ENCODE data around the gene HNF1B. TPM values are rescaled to one million over a fixed set of nuclear protein-coding genes. Genes with fewer than 3 reads are reported as not detected.

The HNF1B gene
- total RNA-seq, 2 donors from 2014 or later: not detected

DNA sequence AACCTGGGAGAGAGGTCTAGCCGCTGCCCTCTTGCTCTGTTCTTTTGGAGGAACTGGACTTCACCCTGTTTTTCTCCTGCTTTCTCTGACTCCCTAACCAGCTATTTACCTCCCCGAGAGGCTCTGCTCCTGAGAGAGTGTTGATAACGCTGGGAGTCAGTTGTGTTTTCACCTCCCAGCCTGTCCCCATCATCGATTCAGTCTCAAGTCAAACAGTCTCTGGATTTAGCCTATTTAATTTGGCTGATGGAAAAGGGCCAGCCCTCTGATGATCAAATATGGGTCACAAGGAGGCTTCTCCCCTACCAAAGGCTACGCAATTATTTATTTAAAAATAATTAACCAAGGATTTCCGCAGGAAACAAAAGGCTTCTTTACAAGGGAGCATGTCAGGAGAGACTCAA lies 31.8 kb downstream of the HNF1B start:
- no peak for DNase-seq (ENCODE audit: low spot score)
- intact Hi-C loops (cut with DNase I): no loop called here

DNA sequence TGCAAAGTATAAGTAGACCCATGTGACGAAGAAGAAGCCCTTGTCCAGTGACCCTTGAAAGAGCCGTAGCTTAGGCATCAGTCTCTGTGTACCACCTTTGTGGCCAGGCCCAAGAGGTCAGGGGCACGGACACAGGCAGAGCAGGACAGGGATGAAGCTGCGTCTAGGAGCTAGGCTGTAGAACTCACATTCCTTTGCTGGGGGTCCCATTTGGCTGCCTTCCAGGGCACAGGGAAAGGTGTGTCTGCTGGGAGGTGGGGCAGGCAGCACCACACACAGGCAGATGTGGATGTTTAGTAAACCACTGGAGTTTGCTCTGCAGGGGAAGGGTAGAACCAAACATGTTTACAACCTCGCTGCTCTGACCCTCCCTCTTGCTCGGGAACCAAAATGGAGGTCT lies 33.7 kb downstream of the HNF1B start:
- DNase-seq (ENCODE audit: low spot score): no peak
- intact Hi-C loops (cut with DNase I): no loop called here

DNA sequence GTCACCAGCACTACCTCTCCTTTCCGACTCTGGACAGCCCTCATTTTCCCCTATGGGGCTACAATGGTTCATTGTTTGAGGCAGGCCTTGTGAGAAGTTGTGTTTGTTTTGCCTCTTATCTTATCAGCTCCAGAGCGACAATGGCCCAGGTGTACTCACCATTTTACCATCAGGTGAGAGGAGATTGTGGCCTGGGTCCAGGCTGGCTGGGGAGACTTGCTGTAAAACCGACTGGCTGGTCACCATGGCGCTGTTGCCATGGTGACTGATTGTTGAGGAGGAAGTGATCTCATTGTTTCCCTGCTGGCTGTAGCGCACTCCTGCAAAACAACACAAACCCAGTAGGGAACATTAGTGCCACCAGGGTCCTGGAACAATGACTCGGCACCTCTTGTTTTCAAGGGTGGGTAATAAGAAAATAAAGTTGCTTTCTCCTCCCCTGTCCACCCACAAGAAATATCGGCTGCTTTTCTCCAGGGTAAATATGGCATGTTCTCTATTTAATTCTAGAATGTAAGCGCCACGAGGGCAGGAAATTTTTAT lies 34.4 kb downstream of the HNF1B start:
- intact Hi-C loops (cut with DNase I): no loop called here

DNA sequence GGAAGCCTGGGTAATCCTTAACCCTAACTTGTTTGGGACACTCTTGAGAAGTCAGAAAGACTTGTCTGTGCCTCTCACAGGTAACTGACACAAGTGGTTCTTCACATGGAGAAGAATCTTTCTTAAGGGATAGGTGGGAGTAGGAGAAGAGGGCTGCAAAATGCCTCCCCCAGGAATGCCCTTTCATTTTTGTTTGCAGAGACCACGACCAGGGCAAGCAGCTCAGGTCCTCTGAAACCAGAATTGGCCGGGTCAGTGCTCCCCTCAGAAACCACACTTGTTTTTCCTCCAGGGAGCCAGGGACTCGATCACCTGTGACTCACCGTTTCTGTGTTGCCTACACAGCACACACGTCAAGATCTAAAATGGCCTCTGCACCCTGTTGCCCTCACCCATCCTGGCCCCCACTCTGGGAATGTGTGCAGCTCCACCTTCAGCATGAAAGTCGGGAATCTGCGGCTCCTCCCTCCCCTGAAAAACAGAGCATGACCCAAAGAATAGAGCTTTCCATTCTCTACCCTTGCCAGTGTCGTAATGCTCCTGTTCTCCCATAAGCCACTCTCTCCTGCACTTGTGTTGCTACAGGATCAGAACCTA lies 36.1 kb downstream of the HNF1B start:
- intact Hi-C loops (cut with DNase I): no loop called here
- no peak for DNase-seq (ENCODE audit: low spot score)

More for the DNA sequence above, 34.4 kb downstream of the HNF1B start:
- DNase-seq (ENCODE audit: low spot score): no peak

DNA sequence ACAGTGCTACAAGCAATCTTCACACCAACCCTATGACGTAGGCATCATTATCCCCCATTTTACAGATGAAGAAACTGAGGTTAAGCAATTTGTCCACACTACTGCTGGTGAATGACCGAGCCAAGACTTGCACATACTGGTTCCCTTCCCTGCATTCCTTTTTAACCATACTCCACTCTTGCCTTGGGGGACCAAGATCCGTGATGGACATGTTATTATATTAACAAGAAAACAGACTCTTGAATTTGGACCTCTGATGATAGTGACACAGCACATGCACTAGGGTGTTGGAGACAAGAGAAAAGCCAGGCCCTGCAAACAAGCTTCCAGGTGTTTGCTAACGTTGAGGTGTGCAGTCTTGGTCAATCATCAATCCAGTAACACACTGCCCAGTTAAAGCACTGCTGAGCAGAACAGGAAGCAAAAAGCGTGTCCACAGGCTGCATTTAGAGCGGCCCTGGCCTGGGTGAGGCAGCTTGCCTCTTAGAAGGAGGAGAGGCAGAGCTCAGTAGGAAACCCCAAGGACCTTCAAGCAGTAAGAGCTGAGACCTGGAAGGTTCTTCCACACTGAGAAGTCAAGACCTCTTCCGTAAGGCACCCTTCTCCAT lies 36.7 kb downstream of the HNF1B start:
- intact Hi-C loops (cut with DNase I): no loop called here

DNA sequence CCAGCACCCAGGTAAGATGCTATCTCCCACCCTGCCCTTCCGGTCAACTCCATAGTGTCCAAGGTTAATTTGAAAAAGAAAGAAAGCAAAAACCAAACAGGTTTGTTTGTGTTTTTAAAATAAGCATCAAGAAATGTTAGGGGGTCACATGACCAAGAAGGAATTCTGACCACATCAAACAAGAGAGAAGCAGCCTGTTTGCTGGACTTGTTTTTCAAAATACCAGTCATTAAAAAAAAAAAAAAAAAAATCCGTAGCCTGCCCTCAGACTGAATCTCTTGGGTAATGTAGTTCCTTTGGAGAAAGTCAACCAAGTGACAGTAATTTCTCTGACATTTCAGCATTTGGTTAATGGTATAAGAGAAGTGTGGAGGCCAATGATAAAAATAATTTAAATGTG lies 38.4 kb downstream of the HNF1B start:
- intact Hi-C loops (cut with DNase I): no loop called here
- no peak for DNase-seq (ENCODE audit: low spot score)

More for the DNA sequence above, 36.7 kb downstream of the HNF1B start:
- DNase-seq (ENCODE audit: low spot score): no peak

DNA sequence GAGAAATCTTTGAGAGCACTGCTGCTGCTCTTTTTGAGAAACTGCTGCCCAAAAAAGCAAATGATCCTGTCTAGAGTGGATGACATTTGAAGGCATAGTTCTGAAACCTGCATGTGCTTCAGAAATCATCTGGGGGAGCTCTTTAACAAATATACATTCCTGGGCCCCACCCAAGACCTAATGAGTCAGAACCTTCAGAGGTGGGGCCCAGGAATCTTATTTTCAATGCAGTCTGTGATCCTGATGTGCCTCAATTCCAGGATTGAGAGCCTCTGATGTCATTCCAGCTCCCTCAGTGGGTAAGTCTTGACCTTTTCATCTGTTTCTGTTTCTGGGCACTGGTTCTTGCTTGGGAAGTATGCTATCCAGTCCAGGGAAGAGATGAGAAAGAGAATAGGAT lies 42.3 kb downstream of the HNF1B start:
- intact Hi-C loops (cut with DNase I): no loop called here
- no peak for DNase-seq (ENCODE audit: low spot score)

DNA sequence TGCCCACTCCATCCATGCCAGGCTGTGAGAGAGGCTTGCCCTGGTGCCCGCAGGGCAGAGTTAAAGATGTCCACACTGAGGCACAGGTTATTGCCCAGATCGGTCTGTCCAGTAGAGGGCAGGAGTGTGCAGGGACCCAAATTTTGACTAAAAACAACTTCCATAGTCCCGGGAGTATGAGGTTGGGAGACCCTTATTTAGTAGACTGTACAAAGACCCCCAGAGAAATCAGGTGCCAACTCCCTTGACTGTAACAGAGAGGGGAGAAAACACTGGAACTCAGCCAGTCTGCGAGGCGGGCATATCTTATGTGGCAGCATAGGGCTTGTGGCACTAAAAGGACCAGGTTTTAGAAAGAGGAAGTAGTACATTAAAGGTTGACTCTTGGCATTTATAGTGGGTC lies 43.4 kb downstream of the HNF1B start:
- no peak for DNase-seq (ENCODE audit: low spot score)
- intact Hi-C loops (cut with DNase I): no loop called here

DNA sequence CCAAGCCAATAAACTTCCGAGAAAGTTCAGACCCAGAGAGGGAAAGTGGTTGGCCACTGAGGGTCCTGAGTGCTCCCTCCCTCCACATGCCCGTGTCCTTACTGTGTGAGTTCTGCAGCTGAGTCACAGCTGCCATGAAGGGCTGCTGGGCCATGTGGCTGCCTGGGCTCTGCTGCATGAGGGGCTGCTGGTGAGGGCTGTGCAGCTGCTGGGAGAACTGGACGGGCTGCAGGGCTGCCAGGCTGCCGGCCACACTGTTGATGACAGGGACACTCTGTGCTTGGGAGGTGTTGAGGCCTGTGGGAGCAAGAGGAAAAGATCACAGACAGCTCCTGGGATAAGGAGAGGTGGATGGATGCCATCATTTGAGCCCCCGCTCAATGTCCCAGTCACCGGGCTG lies 44.0 kb downstream of the HNF1B start:
- DNase-seq (ENCODE audit: low spot score): no peak
- intact Hi-C loops (cut with DNase I): no loop called here

DNA sequence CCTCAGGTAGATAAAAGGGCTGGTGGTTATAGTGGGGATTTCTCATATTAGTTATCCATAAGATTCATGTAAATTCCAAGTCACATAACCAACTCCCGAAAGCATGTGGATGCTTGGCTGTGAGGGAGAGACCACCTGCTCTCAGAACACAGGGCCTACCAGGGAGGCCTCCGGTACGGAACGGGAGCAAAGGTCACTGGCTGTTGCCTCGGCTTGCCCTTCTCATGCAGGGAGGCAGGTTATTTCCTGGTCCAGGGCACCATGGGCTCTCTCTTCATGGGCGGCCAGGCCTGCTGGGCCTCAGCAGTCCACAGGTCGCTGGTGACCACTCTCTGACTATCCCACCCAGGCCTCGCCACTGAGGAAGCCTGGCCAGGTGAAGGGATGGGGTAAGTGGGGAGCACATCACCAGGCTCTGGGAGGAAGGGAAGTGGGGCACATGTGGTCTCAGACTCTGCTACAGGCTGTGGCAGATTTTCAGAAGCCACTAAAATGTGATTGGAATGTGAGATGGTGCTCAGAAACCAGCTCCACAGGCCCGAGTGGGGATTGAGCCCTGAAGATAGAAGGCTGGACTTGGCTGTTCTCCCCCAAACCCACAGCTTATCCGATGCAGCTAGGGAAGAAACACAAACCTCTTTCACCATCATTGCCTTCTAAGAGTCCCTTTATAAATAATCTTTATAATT lies 45.4 kb downstream of the HNF1B start:
- DNase-seq (ENCODE audit: low spot score): no peak
- intact Hi-C loops (cut with DNase I): no loop called here

DNA sequence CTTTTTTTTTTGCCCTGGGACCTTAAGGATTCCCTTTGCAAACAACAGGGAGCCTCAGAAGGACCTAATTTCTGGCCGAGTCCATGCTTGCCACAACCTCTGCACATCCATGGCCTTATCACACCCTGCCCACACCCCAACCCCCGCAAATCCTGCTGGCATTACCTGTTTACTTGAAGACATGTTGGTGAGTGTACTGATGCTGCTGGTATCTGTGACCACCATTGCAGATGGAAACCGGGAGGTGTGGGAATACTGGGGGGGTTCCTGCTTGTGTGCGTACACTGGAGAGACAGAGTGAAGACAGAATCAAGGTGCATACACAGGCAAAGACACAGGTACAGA lies 46.0 kb downstream of the HNF1B start:
- intact Hi-C loops (cut with DNase I): no loop called here
- DNase-seq (ENCODE audit: low spot score): no peak

DNA sequence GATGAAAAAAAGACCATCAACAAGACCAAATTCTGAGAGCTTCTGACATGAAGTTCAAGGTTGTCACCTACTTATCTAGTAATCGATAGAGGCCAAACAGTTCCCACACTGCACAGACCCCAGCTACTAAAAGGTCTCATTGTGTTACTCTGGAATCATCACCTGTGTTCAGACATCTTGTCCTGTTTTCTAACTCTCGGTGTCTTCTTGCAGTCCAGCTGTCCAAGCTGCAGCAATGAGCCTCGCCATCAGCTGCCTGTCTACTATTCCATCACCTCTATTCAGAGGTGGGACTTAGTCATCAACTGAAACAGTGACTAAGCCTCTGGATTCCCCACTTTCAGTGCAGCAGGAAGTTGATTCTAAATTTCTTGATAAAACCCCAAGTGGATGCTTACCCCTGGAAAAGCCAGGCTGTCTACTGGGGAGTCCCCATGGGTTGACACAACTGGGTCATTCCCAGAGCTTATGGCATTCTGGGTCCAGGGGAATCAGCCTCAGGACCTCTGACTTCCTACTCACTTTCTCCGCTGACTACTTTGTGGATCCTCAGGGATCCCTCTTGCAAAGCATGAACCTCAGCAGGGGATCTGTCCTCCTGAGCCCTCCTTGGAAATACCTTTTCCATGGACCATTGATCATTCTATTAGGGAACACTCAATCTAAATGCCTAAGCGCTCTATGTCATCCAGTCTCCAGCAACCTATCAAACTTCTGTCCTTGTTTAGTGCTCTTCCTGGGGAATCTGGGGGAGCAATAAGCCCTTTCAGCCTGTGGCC lies 46.5 kb downstream of the HNF1B start:
- no peak for DNase-seq (ENCODE audit: low spot score)
- intact Hi-C loops (cut with DNase I): no loop called here

DNA sequence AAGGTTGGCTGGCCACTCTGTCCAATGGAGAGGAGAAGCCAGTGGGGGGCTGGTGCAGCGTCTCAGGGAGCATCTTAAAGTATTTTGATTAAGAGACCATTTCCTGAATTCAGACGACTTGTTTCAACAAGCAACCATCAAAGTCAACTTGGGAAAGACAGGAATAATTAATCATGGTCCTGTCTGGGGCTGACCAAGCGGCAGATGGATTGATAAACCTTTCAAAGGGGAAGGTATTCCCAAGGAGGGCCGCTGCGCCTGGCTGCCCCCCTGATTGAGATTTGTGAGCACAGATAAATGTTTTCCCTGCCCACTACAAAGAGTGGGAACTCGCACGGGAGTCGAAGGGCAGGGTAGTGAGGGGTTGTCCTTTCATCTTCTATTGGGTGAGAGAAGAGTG lies 47.5 kb downstream of the HNF1B start:
- intact Hi-C loops (cut with DNase I): no loop called here
- no peak for DNase-seq (ENCODE audit: low spot score)

DNA sequence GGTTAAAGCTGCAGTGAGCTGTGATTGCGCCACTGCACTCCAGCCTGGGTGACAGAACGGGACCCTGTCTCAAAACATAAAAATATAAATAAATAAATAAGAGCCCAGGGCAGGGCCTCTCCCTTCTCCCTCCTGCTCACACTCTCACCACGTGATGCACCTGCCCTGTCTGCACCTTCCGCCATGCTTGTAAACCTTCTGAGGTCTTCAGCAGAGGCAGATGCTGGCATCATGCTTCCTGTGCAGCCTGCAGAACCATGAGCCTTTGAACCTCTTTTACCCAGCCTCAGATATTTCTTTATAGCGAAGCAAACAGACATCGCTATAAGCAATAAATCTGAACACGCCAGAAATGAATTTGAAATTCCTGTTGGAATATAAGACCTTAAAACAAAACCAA lies 48.5 kb downstream of the HNF1B start:
- DNase-seq (ENCODE audit: low spot score): no peak
- intact Hi-C loops (cut with DNase I): no loop called here

DNA sequence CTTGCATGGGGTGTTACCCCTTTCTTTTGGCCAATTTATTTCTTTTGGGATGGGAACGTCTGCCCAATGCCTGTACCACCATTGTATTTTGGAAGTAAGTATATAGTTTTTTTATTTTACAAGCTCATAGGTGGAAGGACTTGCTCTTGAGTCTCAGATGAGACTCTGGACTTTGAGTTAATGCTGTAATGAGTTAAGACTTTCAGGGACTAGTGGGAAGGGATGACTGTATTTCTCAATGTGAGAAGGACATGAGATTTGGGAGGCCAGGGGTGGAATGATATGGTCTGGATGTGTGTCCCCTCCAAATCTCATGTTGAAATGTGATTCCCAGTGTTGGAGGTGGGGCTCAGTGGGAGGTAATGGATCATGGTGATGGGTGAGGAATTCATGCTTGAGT lies 49.1 kb downstream of the HNF1B start:
- no peak for DNase-seq (ENCODE audit: low spot score)
- intact Hi-C loops (cut with DNase I): no loop called here

DNA sequence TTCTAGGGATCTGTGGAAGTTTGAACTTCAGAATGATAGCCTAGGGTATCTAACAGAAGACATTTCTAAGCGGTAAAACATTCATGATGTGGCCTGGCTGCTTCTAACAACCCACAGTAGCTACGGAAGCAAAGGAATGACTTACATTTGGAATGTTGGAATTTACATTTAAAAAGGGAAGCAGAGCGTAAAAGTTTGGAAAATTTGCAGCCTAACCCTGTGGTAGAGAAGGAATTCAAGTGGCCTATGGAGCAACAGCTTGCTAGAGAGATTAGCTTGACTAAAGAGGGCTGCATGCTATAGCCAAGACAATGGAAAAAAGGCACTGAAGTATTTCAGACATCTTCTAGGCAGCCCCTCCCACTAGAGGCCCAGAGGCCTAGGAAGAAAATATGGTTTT lies 50.1 kb downstream of the HNF1B start:
- DNase-seq (ENCODE audit: low spot score): no peak
- intact Hi-C loops (cut with DNase I): no loop called here

DNA sequence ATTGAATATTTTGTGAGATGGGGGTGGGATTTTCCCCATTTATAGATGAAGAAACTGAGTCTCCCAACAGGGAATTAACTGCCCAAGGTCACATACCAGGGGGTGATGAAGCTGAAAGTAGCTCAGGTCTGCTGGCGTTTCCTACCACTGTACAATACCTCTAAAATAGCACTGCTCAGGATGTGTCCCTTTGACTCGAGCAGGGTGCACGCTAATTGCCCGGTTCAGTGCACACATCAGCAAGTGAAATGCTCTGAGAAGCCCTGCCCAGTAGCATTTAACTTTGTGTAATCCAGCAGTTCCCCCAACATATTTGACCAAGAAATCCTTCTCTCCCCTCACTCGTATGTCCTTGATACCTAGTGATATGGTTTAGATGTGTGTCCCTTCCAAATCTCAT lies 51.5 kb downstream of the HNF1B start:
- intact Hi-C loops (cut with DNase I): no loop called here
- DNase-seq (ENCODE audit: low spot score): no peak

DNA sequence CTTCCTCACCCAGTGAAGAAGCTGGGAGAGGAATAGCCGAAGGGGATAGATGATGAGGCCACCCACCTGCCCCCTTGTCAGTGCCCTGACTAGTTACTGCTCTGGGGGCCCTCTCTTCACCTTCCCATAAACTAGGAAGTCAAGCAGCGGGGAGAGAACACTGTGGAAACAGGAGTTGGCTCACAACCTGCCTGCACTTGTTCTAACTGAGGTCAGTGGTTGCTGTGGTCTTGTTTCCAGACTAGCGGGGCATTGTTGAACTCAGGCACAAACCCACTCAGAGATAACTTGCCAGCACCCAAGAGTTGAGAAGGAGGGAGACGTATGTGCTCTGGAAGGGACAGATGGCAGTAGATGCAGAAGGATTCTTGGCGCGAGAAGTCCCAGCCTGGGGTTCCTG lies 53.1 kb downstream of the HNF1B start:
- intact Hi-C loops (cut with DNase I): no loop called here
- DNase-seq (ENCODE audit: low spot score): no peak

DNA sequence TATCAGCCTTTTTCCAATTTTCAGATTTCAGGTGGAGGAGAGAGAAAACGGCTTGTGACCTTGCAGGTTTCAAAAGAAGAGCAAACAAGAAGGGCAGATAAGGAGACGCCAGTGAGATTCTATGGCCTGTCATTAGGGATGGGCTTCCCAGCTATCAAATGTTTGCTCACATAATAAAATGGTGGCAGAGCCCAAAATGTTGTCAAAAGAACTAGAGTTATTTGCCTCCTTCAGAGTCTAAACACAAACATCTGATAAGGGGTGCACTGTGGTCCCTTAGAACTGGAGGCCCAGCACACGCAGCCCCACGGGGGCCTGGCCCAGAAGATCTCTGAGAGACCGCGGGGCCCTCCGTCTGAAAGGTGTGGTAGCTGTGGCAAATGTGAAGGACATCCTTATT lies 55.5 kb downstream of the HNF1B start:
- no peak for DNase-seq (ENCODE audit: low spot score)
- intact Hi-C loops (cut with DNase I): no loop called here

DNA sequence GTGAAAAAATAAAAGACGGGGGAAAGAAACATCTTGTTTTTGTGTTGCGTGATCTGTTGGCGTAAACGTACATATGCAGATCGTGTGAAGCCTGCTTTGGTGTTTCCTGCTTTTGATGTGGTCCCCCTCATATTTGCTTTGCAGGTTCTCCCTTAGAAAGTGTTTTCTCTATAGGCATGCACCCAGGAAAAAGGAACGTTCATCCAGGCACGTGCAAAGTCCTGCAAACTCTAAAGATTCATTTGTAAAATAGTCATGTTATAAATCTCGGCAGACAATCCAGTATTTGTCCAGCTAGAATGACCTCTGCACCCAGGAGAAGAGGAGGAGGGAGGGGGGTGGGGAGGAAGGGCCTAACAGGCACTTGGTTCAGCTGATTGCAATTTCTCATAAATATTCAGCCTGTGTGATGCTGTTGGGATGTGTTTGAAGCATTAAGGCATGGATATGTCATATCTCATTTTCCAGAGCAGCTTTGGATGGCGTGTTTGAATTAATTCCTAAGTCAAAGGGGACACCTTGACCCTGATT lies 61.3 kb downstream of the HNF1B start:
- DNase-seq (ENCODE audit: low spot score): no peak
- intact Hi-C loops (cut with DNase I): no loop called here

All from posterior vena cava (tissue), 2 donors.